K562 (cell line): ENCODE measurements around the gene RAB3GAP1.

ENCODE experiments used
- CEBPB ChIP-seq: fragments of 450-650 bp; IDR thresholded peaks from 2 replicates; pipeline ENCODE4 v1.6.1; 2016; ENCODE audit warnings: missing genetic modification characterization, missing compliant biosample characterization
- EP300 ChIP-seq: IDR thresholded peaks from 2 replicates; pipeline ENCODE4 v1.6.1; 2012; ENCODE audit warnings: low read length, improper control_type of control experiment
- KAT2B ChIP-seq: IDR thresholded peaks from one replicate; pipeline ENCODE4 v1.6.1; 2012; ENCODE audit warnings: low read depth, mild to moderate bottlenecking, control low read depth, inconsistent platforms, low read length, moderate library complexity
- MTA1 ChIP-seq: fragments of 450-650 bp; IDR thresholded peaks from 2 replicates; pipeline ENCODE4 v1.6.1; 2017; ENCODE audit warnings: borderline replicate concordance
- POLR2A ChIP-seq: fragments of 450-650 bp; conservative IDR thresholded peaks from 2 replicates; pipeline ENCODE4 v1.6.1; 2016
- POLR2AphosphoS5 ChIP-seq: IDR thresholded peaks from 2 replicates; pipeline ENCODE4 v1.6.1; 2011; ENCODE audit warnings: mild to moderate bottlenecking, low read depth, low read length, moderate library complexity; ENCODE audit not compliant: control insufficient read depth, insufficient read depth
- SRF ChIP-seq, 2 experiments: fragments of 250-450, 450-650 bp in 1 of 2; sonication (Bioruptor Pico) in 1 of 2; sonication (generic) in 1 of 2; formaldehyde crosslinking; IDR thresholded peaks; 2 replicates each; pipeline versions ENCODE4 v1.5.0 to v1.5.1; 2020 to 2022; ENCODE audit warnings: mild to moderate bottlenecking in 1 of 2, missing genetic modification reagents in 1 of 2
- ZBED1 ChIP-seq: IDR thresholded peaks from 2 replicates; pipeline ENCODE4 v1.6.1; 2014
- TF ChIP-seq, protein P1 (sequence below), 3 experiments: IDR thresholded peaks in 2 of 3; conservative IDR thresholded peaks in 1 of 3; 2 replicates each; pipeline ENCODE4 v1.5.1; 2011 to 2012; ENCODE audit warnings: low read length in 3 of 3, mild to moderate bottlenecking in 3 of 3, control low read depth in 2 of 3, improper control_type of control experiment in 1 of 3, inconsistent platforms in 1 of 3, low read depth in 1 of 3, mixed read lengths in 1 of 3, moderate library complexity in 1 of 3; ENCODE audit not compliant: insufficient read depth in 2 of 3

DNA sequence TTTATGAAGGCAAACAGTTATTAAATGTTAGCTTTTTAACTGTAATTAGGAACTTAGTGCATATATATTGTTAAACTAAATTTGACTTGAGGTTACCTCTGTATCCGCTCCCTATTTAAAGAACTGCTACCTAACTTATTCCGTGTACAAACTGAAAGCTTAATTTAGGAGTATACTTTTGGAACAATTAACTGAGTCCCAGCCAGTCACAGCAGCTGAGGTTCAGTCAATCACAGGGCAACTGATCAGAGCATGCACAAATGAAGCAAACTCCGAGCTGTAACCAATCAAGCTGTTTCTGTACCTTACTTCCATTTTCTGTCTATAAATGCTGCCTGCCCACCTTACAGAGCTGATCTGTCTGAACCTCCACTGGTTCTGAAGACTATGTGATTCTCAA lies 61.2 kb downstream of the RAB3GAP1 start:
- no peak for TF ChIP-seq KAT2B
- no peak for TF ChIP-seq EP300
- no peak for TF ChIP-seq MTA1
- TF ChIP-seq, protein P1, sequence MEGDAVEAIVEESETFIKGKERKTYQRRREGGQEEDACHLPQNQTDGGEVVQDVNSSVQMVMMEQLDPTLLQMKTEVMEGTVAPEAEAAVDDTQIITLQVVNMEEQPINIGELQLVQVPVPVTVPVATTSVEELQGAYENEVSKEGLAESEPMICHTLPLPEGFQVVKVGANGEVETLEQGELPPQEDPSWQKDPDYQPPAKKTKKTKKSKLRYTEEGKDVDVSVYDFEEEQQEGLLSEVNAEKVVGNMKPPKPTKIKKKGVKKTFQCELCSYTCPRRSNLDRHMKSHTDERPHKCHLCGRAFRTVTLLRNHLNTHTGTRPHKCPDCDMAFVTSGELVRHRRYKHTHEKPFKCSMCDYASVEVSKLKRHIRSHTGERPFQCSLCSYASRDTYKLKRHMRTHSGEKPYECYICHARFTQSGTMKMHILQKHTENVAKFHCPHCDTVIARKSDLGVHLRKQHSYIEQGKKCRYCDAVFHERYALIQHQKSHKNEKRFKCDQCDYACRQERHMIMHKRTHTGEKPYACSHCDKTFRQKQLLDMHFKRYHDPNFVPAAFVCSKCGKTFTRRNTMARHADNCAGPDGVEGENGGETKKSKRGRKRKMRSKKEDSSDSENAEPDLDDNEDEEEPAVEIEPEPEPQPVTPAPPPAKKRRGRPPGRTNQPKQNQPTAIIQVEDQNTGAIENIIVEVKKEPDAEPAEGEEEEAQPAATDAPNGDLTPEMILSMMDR (IDR thresholded peaks at IDR 0.05 in 2 of 3, conservative IDR thresholded peaks at IDR 0.05 in 1 of 3; ENCODE audit: insufficient read depth in 2 of 3, low read depth in 1 of 3, low read length in 3 of 3) = no peak
- TF ChIP-seq CEBPB (tag) = no peak
- TF ChIP-seq SRF (CRISPR knock-in tag; IDR thresholded peaks at IDR 0.05) = no peak
- no peak for TF ChIP-seq POLR2A
- no peak for TF ChIP-seq POLR2AphosphoS5
- TF ChIP-seq ZBED1 = no peak
